Epidermal melanocyte (primary cell): ENCODE data around the gene CXorf49.
"Not testable (repeated sequence)": the region's sequence is repeated elsewhere in the genome, so short reads cannot be mapped to it uniquely, and the experiment has no call there.

Source experiments
- DNase-seq: peaks from one replicate; pipeline ENCODE4 v3.0.0; 2011; ENCODE audit warnings: low spot score; ENCODE audit not compliant: insufficient read length

CXorf49 gene

GRCh38 chrX:71718185-71718584, at the start of gene CXorf49:
Gene CXorf49 (minus strand): TSS chrX:71718285. CDS start chrX:71718151, 134 bp downstream.
- not testable (repeated sequence) for DNase-seq

GRCh38 chrX:71767134-71767533, 49.0 kb upstream of the CXorf49 start:
- DNase-seq, result not testable (repeated sequence)

GRCh38 chrX:71765613-71766012, 47.5 kb upstream of the CXorf49 start:
- not testable (repeated sequence) for DNase-seq

GRCh38 chrX:71764832-71765231, 46.7 kb upstream of the CXorf49 start:
- DNase-seq, result not testable (repeated sequence)

- DNase-seq, result not testable (repeated sequence)
Observed at GRCh38 chrX:71763049-71763448, 45.0 kb upstream of the CXorf49 start, which contains the start of gene CXorf49B. Gene CXorf49B (plus strand): TSS chrX:71763349. CDS start chrX:71763424, 75 bp downstream.

- not testable (repeated sequence) for DNase-seq
Observed at GRCh38 chrX:71760688-71761281, 42.7 kb upstream of the CXorf49 start.

GRCh38 chrX:71720289-71720886, 2.3 kb upstream of the CXorf49 start:
- DNase-seq, result not testable (repeated sequence)

GRCh38 chrX:71719195-71719594, 1.1 kb upstream of the CXorf49 start:
- not testable (repeated sequence) for DNase-seq

- DNase-seq, result not testable (repeated sequence)
Observed at GRCh38 chrX:71716323-71716722, 1.8 kb downstream of the CXorf49 start.

GRCh38 chrX:71715551-71715950, 2.5 kb downstream of the CXorf49 start:
- DNase-seq, result not testable (repeated sequence)

- DNase-seq, result not testable (repeated sequence)
Observed at GRCh38 chrX:71714064-71714463, 4.0 kb downstream of the CXorf49 start.

GRCh38 chrX:71702853-71703252, 15.2 kb downstream of the CXorf49 start:
- not testable (repeated sequence) for DNase-seq

GRCh38 chrX:71699023-71699344, 19.1 kb downstream of the CXorf49 start:
- DNase-seq, result not testable (repeated sequence)

GRCh38 chrX:71698299-71699022, 19.6 kb downstream of the CXorf49 start:
- not testable (repeated sequence) for DNase-seq

- not testable (repeated sequence) for DNase-seq
Observed at GRCh38 chrX:71697466-71698298, 20.4 kb downstream of the CXorf49 start.

- not testable (repeated sequence) for DNase-seq
Observed at GRCh38 chrX:71696641-71697465, 21.2 kb downstream of the CXorf49 start.

GRCh38 chrX:71679575-71680207, 38.4 kb downstream of the CXorf49 start:
- DNase-seq, result no peak

- DNase-seq, result not testable (repeated sequence)
Observed at GRCh38 chrX:71677195-71677594, 40.9 kb downstream of the CXorf49 start.

GRCh38 chrX:71676068-71676795, 41.9 kb downstream of the CXorf49 start:
- DNase-seq, result not testable (repeated sequence)
